Measurements from ENCODE around the gene DCUN1D1. TPM values are rescaled to one million over a fixed set of nuclear protein-coding genes. Genes with fewer than 3 reads are reported as not detected.

Gene DCUN1D1
- total and polyA plus RNA-seq, 10 of the 15 experiments (the other 5 are each of a cell fraction or from before 2014, with no cell fraction given) = 19.8 to 47.4 (median 30.8) TPM

GRCh38 chr3:182913889-182914288, 66.4 kb downstream of the DCUN1D1 start (continued):
- TF ChIP-seq SKIL (IDR thresholded peaks at IDR 0.05; ENCODE audit: low read depth, poor library complexity, severe bottlenecking) = peak; percentile 63
- TF ChIP-seq BHLHE40 (IDR thresholded peaks at IDR 0.05; ENCODE audit: borderline replicate concordance in 1 of 2, low read depth in 2 of 2, low read length in 1 of 2) = no peak
- TF ChIP-seq NKRF (conservative IDR thresholded peaks at IDR 0.05) = no peak
- TF ChIP-seq SPI1 (IDR thresholded peaks at IDR 0.05; ENCODE audit: borderline replicate concordance, insufficient read depth, low read depth, low read length) = peak; percentile 50; the same call in 1 of the 2 replicates
- no peak for TF ChIP-seq USF2 (IDR thresholded peaks at IDR 0.05; ENCODE audit: borderline replicate concordance, low read depth, low read length)
- no peak for TF ChIP-seq JUNB (IDR thresholded peaks at IDR 0.05)
